Stimulated activated CD8-positive, alpha-beta memory T cell treated with anti-CD3 and anti-CD28 coated beads, Interleukin-4, amount 100 ng/mL, for 24 hours (primary cell): ENCODE results near the gene CAPZB.

Experiments used
- DNase-seq: peaks from one replicate; pipeline ENCODE4 v3.0.0-alpha.2; 2020; ENCODE audit warnings: low read depth

Gene CAPZB

DNA sequence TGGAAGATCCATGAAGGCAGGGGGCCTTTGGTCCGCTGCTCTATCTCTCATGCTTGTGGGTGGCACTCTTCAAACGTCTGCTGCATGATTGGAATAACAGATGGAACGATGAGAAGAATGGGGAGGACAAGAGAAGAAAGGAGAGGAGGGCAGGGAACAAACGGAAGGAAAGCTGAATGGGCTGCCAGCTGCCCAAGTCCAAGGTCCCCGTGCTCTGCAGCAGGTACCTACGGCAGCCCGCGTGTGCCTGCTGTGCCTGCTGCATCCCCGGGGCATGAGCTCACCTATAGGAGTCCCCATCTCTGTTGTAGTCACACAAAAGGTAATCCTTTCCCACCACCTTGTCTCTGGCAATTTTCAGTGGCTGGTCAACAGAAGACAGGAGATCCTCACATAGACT is 100.1 kb downstream of the CAPZB start:
- DNase-seq, result no peak

DNA sequence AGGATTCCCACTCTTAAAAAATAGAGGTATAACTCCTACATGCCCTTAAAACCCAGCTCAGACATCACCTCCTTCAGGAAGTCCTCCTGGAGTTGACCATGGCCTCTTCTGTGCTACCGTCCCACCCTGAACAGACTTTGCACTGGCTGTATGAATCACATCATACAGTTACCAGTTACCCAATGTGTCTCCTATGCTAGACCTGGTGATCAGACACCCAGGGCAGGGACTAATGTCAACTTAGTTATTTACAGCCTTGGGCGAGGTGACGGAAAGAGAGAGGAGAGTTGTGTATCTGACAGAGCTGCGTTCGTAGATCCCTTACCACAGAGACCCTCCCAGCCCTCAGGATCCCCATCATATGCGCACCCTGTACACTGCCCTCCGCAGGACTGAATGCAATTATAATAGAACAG is 100.6 kb downstream of the CAPZB start:
- no peak for DNase-seq

DNA sequence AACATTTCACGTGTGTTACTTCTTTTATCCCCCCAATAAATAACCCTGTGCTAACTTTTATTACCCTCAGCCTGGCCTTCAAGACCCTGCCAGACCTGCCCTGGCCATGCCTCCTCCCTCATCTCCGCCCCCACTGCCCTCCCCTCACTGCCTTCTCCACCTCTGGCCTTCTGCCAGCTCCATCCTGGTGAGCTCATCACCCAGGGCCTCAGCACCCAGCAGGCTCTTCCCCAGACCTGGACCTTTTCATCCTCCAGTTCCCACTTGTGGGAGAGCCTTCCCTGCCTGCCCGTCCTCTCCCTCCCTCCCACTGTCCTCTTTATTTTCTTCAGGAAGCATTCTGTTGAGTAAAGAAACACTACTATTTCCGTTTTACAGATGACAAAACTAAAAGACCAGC is 101.2 kb downstream of the CAPZB start:
- no peak for DNase-seq

DNA sequence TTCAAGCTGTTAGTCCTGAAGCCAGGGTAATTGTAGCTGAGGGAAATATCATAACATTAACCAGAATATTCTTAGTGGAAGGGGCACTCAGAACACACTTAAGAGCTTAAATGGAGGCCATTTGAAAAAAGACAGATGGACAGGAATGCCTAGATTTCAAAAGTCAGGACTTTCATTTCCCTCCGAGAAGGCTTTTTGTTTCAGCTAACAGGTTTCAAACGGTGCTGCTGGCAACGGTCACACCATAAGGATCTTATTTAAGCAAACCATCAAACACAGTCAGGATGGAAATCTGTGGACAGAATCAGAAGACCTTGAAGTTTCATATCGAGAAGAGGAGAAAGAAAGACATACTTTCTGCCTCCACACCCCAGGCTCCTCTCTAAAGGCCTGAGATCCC is 103.1 kb downstream of the CAPZB start:
- DNase-seq, result no peak

DNA sequence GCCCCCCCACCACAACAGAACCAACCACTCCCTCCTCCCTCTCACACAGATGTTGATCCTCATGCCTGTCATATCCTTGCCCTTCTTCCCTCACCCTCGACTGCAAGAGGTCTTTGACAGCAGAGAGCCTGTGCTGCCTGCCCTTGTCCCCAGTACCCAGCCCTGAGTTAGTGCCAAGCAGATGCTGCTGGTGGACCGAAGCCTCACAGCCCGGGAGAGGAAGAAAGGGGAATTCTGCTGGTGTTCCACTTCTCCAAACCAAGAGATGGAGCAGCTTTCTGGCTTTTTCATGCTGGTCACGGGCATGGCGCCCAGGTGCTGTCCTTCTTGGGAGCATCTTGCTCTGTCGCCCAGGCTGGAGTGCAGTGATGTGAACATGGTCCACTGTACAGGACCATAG is 104.1 kb downstream of the CAPZB start:
- DNase-seq, result no peak

DNA sequence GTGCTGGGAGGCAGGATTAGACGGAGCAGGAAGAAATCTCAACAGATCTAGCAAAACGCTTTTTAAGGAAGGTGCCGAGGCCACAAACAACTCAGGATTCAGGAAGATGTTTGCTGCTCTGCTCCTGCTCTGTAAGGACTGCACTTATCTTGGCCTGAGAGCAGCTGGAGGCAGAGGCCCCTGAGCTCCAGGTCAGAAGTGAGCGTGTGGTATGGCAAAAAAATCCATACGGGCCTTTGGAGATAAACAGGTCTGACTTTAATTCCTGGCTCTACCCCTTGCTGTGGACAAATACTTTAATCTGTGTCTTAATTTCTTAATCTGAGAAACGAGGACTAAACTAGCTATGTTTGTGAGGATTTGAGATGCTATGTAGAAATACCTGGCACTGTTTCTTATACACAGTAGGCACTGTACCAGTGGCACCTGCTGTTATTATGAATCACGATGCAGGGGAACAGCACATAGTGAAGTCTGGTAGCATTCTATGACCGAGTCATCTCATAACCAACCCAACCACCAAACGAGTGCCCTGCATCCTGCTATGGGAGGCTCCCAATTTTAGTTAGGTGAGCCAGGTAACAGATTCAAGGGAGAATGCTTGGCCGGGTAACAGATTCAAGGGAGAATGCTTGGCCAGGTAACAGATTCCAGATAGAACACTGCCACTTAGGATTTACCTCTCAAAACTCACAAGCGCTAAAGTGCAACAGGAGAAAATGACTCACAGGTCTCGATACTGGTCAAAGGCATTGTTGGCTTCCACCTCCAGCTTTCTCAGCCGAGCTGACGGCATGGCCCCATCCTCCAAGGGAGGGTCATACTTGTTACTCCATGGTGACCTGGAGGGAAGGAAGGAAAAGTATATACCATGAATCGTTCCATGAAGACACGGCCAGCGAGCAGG is 107.3 kb downstream of the CAPZB start:
- no peak for DNase-seq

DNA sequence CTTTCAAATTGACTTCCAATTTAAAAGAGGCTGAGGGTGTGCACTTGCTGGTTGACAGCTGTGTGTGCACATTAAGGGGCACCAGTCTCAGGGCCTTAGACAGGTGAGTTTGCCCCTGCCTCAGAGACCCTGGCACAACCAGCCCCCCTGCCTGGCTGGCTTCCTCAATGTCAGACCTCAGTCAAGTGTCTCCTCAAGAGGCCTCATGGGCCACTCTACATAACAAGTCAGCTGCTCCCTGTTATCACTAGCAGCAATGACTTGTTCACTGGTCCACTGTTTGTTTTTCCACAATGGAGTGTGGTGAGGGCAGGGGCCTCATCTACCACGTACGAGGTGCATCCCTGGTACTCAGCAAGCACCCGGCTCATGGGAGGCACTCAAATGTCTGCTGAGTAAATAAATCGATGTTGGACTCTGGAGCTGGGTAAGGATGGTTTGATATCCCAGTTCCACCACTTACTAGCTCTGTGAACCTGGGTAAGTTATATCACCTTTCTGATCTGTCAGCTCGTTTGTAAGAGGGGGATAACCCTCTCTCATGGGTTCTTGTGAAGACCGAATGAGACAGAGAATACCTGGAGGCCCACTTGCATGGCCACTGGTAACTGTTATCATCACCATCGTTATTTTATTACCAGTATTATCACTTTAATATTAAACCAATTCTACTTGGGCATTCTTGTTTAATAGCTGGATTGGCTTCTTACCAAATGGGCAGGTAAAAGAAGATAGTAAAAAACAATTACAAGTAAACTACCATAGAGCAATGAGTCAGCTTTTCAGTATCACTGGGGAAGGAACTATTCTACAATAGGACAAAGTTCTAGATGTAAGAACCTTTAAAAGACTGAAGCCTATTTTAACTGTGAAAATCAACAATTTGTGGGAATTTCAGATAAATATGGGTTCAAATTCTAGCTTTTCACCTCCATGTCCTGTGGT is 108.6 kb downstream of the CAPZB start:
- DNase-seq, result no peak

DNA sequence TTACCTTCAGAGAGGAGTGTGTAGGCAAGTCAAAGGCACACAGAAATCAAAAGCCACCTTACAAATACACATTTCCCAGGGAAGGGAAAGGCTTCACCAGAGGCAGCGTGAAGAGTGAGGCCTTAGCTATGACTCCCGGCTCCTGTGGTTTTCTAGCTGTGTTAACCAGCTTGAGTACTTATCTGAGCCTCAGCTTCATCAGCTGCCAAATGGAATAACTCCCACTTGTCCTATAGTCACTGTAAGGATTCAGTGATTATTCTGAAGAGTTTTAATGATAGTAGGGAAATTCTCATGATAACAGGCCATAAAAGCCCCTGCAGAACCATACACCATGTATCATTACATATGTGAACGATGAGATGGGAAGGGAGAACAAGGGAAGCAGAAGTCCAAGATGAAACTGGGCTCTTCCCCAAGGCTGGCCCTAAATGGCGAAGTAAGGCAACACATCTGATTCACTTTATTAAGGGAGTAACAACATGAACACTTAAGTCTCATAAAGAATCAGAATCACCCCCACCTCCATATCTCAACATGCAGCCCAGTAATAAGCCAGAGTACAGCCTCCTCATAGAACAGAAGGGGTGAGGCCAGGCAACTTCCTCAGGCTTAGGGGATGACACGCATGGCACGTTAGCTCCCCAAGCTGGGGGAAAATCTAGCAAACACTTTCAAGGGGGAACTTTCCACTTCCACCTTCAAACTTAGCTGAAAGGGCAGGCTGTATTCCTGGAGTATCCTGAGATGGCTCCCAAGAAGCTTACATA is 109.5 kb downstream of the CAPZB start:
- DNase-seq, result no peak

DNA sequence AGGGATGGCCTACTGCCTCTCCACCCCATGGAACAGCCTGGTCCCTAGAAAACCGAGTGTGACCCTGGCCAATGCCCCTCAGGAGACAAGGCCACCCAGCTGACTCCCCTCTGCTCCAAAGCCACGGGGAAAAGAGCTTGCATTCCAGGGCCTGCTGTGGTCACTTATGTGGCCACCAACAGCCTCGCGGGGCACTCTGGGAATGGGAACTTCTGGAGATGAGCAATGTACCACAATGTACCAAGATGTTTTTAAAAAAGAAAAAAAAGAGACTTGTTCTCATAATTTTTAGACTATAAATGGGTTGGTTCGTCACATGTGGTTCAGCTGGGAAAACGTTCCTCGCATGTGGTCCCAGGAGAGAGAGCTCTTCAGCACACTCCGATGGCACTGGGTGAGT is 110.4 kb downstream of the CAPZB start:
- no peak for DNase-seq

DNA sequence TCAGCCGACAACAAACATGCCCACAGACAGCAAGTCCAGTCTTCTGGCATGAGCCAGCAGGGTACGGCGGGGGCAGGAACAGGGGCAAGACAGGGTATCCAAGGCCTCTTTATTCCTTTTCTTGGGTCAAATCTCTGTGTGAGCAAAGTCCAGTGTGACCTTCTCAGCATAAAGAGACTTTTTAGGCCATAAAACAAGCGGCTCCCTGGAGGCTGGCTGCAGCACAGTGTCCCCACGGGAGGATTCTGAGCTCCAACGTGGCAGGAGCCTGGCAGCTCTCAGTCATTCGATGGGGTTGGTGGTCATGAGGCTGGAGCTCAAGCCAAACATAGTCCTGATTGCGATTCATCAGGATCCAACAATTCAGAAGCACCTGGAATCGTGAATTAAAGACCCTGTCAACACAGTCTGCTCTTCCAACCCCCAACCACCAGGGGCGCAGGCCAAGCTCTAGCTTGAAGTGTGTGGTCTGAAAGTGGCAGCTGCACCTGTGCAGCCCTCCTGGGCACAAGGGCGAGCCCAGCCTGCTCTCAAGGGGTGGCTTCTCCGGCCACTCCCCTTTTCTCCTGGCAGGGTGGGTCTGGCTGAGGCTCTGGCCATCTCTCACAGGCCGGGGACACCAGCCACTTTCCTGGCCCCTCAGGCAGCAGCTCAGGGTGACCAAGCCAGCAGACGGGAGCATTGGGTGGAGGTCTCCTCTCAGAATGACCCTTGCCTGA is 111.1 kb downstream of the CAPZB start:
- no peak for DNase-seq

DNA sequence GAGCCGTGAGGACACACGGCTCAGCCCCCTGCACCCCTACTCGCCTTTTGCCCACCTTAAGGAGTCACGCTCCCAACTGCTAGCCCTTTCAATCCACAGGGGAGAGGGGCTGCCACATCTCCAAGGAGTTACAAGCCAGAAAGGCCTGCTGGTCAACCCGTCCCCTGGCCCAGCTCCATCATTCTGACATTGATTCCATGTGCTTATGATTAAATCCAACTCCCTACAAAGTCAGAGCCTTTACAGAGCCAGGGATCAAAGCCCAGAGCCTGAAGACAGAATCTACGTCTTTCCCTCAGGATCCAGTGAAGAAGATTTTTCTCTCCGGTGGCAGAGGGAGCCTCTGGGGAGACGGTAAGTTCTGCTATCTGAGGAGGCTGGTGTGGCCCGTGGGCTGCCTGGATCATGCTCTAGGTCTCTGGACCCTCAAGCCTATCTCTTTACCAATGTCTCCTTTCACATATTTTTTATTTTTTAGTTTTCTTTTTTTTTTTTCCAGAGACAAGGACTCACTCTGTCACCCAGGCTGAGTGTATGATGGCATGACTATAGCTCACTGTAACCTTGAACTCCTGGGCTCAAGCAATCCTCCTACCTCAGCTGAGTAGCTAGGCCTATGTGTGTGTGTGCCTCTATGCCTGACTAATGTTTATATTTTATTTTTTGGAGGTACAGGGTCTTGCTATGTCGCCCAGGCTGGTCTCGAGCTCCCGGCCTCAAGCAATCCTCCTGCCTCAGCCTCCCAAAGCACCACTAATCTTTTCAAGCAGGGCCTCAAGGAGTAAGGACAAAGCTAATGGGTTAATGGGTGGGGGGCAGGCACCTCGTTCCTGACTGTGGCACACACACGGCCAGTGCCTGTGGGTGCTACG is 111.9 kb downstream of the CAPZB start:
- no peak for DNase-seq

DNA sequence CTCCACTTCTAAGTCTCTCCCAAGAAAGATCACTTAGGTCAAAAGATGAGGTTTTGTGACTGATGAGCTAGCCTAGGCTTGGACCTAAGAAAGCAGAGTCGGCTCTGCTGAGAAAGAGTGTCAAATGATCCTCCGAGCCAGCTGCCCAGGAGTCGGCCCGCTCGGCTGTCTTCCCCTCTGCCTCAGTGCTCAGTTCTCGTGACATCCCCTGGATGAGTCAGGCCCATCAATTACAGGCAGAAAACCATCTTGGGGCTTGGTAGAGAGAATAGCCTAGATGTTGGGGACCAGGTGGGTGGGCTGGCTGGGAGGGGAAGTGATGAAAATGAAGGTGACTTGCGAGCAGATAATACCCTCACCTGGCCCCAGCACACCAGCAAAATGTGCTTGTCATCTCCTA is 112.7 kb downstream of the CAPZB start:
- DNase-seq, result no peak

DNA sequence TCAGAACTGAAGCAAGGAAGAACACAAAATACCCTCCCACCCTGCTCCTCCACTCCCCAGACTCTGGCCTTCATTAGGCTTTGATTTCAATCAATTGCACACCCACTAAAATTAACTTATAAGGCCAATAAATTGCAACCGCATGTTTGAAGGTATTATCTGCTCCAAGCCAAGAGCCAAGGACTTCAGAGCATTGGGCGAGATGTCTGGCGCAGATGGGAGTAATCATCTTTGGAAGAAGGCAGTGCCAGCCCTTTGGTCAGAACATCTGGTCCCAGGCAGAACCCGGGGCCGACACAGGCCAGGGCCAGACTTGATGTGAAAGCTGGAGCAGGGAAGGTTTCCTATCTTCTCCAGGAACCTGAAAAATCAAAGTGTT is 113.2 kb downstream of the CAPZB start:
- DNase-seq, result no peak

DNA sequence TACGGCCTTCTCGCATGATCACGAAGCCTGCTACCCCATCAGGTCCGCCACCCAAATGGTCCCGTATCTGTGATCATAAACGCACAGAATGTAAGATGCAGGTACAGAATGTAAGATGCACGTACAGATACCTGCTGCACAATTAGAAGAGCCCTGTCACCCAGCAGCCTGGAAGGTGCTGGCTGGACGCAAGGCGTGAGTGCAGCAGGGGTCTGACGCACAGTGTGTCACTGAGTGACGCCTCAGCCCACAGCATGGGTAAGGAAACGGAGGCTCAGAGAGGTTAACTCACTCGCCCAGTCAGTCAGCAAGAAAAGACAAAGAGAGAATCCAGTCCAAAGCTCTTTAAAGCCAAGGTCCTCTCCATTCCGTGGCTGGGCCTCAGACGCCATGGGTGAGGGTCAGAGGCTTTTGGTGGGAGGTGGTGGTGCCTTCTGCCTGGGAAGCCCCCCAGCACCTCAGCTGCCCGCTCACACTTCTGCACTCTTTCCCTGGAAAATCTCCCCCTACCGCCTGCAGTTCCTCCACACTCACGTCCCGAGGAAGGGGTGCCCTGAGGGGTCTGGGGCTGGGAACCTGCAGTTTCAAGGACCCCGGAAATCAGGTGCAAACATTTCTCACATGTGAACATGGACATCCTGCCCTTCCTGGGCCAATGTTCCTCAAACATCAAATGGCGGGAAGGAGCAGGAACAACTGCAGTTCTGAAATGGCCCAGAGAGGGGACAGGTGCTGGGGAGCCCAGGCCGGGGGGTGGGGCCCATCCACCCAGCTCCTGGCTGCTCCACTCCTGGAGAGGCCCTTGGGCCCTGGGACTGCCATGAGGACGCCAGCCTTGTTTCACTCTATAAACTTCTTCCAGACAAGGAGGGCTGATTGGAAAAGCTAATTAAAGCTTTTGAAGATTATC is 113.9 kb downstream of the CAPZB start:
- DNase-seq, result no peak

DNA sequence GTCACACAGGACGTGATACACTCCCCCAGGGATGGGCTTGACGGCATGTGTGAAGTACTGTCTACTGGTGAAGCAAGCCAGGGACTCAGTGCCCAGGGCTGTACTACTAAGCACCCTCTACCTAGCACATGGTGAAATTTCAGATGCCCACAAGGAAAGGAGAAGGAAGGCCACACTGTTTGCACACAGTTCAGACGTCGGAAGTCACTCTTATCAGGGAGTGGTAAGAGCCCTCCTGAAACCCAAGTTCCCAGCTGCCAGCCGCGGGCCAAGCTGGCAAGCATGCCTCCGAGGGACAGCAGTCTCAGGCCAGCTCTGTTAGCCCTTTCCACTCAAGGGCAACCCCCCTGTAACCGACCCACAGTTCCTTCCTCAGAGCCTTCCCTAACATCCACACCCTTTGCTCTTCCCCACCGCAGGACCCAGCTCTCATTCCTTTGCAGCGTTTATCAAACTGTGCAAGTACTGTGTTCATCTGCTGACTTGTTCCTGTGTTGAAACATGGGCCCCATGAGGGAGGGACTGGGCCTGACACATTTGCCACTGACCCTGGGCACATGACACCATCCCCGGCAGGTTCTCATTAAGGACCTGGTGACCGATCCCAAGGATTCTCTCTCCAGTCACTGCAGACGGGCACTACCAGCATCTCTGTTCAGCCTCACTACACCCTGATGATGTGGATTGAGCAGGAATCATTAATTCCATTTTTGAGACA is 114.7 kb downstream of the CAPZB start:
- no peak for DNase-seq

DNA sequence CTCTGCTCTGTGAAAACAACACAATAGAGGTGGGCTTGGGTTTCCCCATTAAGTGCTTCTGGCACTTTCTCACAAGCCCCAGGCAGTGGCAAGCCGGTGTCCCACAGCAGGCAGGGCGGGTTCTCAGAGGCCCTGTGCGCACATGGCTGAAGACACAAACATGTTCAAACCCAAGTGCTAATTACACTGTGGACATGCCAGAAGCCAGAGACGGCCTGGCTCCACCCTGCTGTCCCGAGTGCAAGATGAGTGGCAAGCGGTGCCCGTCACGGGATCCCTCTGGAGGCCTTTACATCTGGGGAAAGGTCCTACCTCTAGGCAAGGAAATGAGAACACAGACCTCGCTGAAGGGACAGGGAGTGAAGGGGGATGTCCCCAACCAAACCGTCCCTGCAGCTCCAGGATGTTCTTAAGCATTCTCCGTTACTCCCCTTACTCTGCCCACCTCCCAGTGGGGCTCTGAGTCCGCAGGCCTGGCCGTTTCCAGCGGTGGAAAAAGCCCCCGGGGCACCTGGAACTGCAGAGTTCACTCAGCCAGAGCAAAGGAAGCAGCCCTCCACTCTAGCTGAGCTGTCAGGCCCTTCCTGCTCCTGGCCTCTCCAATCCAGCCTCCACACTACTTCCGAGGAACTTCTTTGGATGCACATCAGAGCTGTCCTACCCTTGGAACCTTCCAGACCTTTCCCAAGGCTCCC is 115.8 kb downstream of the CAPZB start:
- DNase-seq, result no peak

DNA sequence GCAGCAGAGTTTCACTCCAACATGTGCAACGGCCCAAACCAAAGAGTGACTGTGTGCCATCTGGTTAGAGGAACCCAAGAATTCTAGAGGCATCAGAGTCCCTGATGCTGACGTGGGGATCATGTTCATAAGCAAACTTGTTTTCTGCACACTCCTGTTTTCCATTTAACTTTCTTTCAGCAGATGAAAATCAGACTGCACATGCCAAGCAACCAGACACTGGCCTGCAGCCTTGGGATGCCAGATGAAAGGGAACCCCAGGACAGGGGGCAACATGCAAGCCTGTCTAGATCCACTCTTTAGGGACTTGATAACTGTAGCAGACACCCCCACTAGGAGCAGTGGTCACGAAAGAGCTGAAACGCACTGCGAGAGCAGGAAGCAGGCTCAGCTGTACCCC is 116.4 kb downstream of the CAPZB start:
- DNase-seq, result no peak

DNA sequence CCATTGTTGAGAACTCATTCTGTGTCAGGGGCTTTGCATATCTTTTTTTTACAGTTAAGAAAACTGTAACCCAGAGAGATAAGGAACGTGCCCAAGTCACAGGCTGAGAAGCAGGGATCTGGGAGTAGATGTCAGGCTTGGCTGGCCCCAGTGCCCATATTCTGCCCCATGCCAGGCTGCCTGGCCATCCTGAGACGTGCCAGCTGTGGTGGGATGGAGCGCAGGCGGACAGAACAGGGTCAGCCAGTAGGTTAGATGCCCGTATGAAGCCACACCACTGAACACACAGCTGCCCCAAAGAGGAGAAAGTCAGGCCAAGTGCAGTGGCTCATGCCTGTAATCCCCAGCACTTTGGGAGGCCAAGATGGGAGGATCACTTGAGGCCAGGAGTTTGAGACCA is 117.3 kb downstream of the CAPZB start:
- no peak for DNase-seq
